ENCODE results near the gene CDK4. TPM values are rescaled to one million over a fixed set of nuclear protein-coding genes. Genes with fewer than 3 reads are reported as not detected.

Gene CDK4
- total RNA-seq, 1 donor from 2014 or later, result 257 TPM

GRCh38 chr12:57771236-57771872 lies 19.2 kb upstream of the CDK4 start:
- TF ChIP-seq, protein P1, sequence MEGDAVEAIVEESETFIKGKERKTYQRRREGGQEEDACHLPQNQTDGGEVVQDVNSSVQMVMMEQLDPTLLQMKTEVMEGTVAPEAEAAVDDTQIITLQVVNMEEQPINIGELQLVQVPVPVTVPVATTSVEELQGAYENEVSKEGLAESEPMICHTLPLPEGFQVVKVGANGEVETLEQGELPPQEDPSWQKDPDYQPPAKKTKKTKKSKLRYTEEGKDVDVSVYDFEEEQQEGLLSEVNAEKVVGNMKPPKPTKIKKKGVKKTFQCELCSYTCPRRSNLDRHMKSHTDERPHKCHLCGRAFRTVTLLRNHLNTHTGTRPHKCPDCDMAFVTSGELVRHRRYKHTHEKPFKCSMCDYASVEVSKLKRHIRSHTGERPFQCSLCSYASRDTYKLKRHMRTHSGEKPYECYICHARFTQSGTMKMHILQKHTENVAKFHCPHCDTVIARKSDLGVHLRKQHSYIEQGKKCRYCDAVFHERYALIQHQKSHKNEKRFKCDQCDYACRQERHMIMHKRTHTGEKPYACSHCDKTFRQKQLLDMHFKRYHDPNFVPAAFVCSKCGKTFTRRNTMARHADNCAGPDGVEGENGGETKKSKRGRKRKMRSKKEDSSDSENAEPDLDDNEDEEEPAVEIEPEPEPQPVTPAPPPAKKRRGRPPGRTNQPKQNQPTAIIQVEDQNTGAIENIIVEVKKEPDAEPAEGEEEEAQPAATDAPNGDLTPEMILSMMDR (IDR thresholded peaks at IDR 0.05; ENCODE audit: insufficient read depth, low read length, poor library complexity, severe bottlenecking), result no peak
- DNase-seq (ENCODE audit: low read depth), result no peak
- peak overlapping the region; percentile 70 for H3K4me3 ChIP-seq (ENCODE audit: low read depth, low read length)

DNA sequence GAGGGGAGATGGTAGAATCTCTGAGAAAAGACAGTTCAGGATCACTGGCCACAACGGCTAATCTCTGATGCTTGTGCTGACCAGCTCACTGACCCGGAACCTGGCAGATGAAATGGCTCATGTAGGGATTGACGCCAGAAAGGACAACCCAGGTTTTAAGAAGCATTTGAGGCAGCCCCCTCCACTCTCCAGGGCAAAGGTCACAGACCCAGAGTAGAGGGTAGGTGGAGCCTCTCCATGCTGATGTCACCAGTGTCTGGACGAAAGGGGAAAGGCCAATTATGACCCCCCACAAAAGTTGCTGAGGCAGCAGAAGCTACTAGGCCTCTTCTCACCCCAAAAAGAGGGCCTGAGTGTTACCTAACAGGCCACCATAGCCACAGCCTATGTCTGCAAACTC lies 18.6 kb upstream of the CDK4 start:
- TF ChIP-seq, protein P1 (IDR thresholded peaks at IDR 0.05; ENCODE audit: insufficient read depth, low read length, poor library complexity, severe bottlenecking), result no peak
- Histone ChIP-seq H3K36me3 (ENCODE audit: control insufficient read depth, insufficient read depth, low read length) (no peaks in the 10 kb centered on the region), H3K4me3 (ENCODE audit: low read depth, low read length) (no peak overlapping the region), H3K27me3 (ENCODE audit: control insufficient read depth, insufficient read depth, low read length) (peaks cover 7% of the 10 kb centered on the region)
- no peak for DNase-seq (ENCODE audit: low read depth)

More at GRCh38 chr12:57771236-57771872, 19.2 kb upstream of the CDK4 start:
- peaks cover under 1% of the 10 kb centered on the region for H3K27me3 ChIP-seq (ENCODE audit: control insufficient read depth, insufficient read depth, low read length)
- no peaks in the 10 kb centered on the region for H3K36me3 ChIP-seq (ENCODE audit: control insufficient read depth, insufficient read depth, low read length)

DNA sequence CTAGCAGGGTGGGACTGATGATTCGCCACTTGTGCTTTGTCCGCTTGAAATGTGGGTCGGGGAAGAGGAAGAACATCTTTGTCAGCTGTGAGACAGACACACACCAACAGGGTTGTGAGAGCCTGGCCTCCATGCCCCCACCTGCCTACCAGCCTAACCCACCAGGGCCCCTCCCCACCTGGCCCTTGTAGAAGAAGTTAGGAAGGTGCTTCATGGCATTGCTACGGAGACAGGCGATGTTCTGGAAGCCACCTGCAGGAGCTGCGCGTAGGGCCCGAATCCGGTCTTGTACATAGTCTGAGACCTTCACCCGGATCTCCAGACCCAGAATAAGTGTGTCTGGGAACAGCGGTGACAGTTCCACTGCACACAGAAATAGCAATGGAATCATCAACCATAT lies 17.5 kb upstream of the CDK4 start:
- no peak for DNase-seq (ENCODE audit: low read depth)
- peaks cover 18% of the 10 kb centered on the region for H3K27me3 ChIP-seq (ENCODE audit: control insufficient read depth, insufficient read depth, low read length)
- no peaks in the 10 kb centered on the region for H3K36me3 ChIP-seq (ENCODE audit: control insufficient read depth, insufficient read depth, low read length)
- no peak overlapping the region for H3K4me3 ChIP-seq (ENCODE audit: low read depth, low read length)
- TF ChIP-seq, protein P1 (IDR thresholded peaks at IDR 0.05; ENCODE audit: insufficient read depth, low read length, poor library complexity, severe bottlenecking), result no peak

GRCh38 chr12:57767876-57768275 lies 15.8 kb upstream of the CDK4 start:
- peaks cover 29% of the 10 kb centered on the region for H3K27me3 ChIP-seq (ENCODE audit: control insufficient read depth, insufficient read depth, low read length)
- TF ChIP-seq, protein P1 (IDR thresholded peaks at IDR 0.05; ENCODE audit: insufficient read depth, low read length, poor library complexity, severe bottlenecking), result no peak
- DNase-seq (ENCODE audit: low read depth), result no peak
- no peak overlapping the region for H3K4me3 ChIP-seq (ENCODE audit: low read depth, low read length)
- no peaks in the 10 kb centered on the region for H3K36me3 ChIP-seq (ENCODE audit: control insufficient read depth, insufficient read depth, low read length)

- TF ChIP-seq, protein P1 (IDR thresholded peaks at IDR 0.05; ENCODE audit: insufficient read depth, low read length, poor library complexity, severe bottlenecking), result no peak
- no peak overlapping the region for H3K4me3 ChIP-seq (ENCODE audit: low read depth, low read length)
- H3K27me3 ChIP-seq (ENCODE audit: control insufficient read depth, insufficient read depth, low read length), result peaks cover 29% of the 10 kb centered on the region
- H3K36me3 ChIP-seq (ENCODE audit: control insufficient read depth, insufficient read depth, low read length), result no peaks in the 10 kb centered on the region
- no peak for DNase-seq (ENCODE audit: low read depth)
Observed at GRCh38 chr12:57767305-57767698, 15.2 kb upstream of the CDK4 start.

Data from kidney epithelial cell (primary cell).